Measurements from ENCODE around the gene TXNDC17.

TXNDC17 gene

DNA sequence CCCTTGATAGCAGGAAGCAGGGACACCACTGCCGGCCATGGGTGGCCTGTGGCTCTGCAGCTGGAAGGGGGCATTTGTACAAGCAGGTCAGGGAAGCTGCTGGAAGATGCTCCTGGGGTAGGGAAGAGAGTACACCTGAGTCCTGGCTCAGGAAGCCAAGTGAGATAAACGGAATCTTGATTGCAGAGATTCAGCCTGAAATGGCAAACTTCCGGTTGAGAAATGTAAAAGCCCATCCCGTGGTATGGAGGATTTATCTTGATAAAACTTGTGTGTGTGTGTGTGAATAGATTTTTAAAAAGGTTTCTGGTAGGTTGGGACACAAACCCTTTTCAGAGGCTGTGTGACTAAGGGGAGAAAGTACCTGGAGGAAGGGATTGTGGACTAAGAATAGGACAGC, 40.3 kb downstream of the TXNDC17 start:
- Histone ChIP-seq H3K27me3 (peaks cover 91% of the 10 kb centered on the region), H3K27ac (no peak overlapping the region)

DNA sequence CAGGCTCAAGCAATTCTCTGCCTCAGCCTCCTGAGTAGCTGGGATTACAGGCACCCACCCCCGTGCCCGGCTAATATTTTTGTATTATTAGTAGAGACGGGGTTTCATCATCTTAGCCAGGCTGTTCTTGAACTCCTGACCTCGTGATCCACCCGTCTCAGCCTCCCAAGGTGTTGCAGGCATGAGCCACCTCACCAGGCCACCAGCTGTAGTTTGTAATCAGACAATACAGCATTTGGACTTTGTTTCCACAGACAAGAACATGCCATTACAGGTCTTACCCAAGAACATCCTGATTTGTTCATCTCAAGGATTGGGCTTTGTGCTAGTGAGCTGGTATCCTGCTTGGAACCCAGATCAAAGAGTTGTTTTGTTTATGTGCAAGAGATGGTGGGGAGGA, 40.8 kb downstream of the TXNDC17 start:
- TF ChIP-seq, protein P1, sequence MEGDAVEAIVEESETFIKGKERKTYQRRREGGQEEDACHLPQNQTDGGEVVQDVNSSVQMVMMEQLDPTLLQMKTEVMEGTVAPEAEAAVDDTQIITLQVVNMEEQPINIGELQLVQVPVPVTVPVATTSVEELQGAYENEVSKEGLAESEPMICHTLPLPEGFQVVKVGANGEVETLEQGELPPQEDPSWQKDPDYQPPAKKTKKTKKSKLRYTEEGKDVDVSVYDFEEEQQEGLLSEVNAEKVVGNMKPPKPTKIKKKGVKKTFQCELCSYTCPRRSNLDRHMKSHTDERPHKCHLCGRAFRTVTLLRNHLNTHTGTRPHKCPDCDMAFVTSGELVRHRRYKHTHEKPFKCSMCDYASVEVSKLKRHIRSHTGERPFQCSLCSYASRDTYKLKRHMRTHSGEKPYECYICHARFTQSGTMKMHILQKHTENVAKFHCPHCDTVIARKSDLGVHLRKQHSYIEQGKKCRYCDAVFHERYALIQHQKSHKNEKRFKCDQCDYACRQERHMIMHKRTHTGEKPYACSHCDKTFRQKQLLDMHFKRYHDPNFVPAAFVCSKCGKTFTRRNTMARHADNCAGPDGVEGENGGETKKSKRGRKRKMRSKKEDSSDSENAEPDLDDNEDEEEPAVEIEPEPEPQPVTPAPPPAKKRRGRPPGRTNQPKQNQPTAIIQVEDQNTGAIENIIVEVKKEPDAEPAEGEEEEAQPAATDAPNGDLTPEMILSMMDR (IDR thresholded peaks at IDR 0.05): no peak
- Histone ChIP-seq H3K36me3 (no peaks in the 10 kb centered on the region), H3K27me3 (peaks cover 91% of the 10 kb centered on the region), H3K27ac (no peak overlapping the region), H3K9me3 (no peaks in the 10 kb centered on the region), H3K4me1 (ENCODE audit: control insufficient read depth in 1 of 2, insufficient read depth in 1 of 2, low read depth in 1 of 2, low read length in 1 of 2) (no peaks in the 10 kb centered on the region), H3K4me3 (ENCODE audit: low read depth in 1 of 2, low read length in 1 of 2) (no peak overlapping the region)

More for the DNA sequence above, 40.3 kb downstream of the TXNDC17 start:
- H3K4me1 ChIP-seq (ENCODE audit: control insufficient read depth in 1 of 2, insufficient read depth in 1 of 2, low read depth in 1 of 2, low read length in 1 of 2): no peaks in the 10 kb centered on the region
- no peaks in the 10 kb centered on the region for H3K36me3 ChIP-seq
- no peaks in the 10 kb centered on the region for H3K9me3 ChIP-seq
- H3K4me3 ChIP-seq (ENCODE audit: low read depth in 1 of 2, low read length in 1 of 2): no peak overlapping the region
- TF ChIP-seq, protein P1 (IDR thresholded peaks at IDR 0.05): no peak

DNA sequence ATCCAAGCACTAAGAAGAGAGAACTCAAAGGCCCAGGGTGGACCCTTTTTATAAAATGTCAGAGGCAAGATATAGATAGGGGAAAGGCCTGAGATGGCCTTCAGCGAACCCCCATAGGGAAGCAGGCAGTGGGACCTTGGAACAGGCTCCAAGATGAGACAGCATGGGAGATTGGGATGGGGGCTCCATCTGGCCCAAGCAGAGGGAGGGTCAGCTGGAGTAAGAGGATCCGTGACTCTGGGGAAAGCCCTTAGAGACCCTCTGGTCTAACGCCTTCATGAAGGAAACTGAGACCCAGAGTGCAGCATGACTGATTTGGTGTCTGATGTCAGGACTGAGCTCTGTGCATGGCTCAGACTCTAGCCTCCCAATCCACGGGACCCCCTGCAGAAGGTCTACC, 41.5 kb downstream of the TXNDC17 start:
- no peaks in the 10 kb centered on the region for H3K36me3 ChIP-seq
- H3K4me3 ChIP-seq (ENCODE audit: low read depth in 1 of 2, low read length in 1 of 2): no peak overlapping the region
- TF ChIP-seq, protein P1 (IDR thresholded peaks at IDR 0.05): no peak
- no peaks in the 10 kb centered on the region for H3K9me3 ChIP-seq
- H3K4me1 ChIP-seq (ENCODE audit: control insufficient read depth in 1 of 2, insufficient read depth in 1 of 2, low read depth in 1 of 2, low read length in 1 of 2): no peaks in the 10 kb centered on the region
- H3K27ac ChIP-seq: no peak overlapping the region
- peaks cover 89% of the 10 kb centered on the region for H3K27me3 ChIP-seq

DNA sequence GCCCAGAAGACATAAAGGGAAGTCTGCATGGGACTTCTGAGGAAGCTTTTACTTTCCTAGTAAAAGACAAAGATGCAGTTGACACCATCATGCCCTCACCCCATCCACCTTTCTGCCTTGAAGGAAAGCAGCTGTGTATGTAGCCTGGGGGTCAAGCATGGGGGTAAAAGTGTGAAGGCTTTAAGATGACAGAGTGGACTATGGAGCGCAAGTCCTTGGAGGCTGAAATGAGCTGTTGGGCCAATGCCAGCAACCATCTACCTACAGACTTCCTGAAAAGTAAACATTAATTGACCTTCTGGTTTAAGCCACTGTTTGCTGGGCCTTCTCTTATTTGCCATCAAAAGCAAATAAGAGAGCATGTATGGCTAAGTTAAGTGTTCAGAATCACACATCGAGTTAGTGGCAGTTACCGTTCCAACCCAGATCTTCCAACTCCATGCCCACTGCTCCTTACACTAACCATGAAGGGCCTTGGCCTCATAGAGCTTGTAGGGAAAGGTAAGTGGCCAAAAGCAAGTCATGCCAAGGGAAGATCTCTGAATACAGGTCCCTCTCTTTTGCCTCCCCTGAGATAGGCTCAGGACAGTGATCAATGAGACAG, 42.3 kb downstream of the TXNDC17 start:
- Histone ChIP-seq H3K27me3 (peaks cover 89% of the 10 kb centered on the region), H3K4me3 (ENCODE audit: low read depth in 1 of 2, low read length in 1 of 2) (no peak overlapping the region), H3K9me3 (no peaks in the 10 kb centered on the region), H3K36me3 (no peaks in the 10 kb centered on the region), H3K27ac (no peak overlapping the region), H3K4me1 (ENCODE audit: control insufficient read depth in 1 of 2, insufficient read depth in 1 of 2, low read depth in 1 of 2, low read length in 1 of 2) (no peaks in the 10 kb centered on the region)
- TF ChIP-seq, protein P1 (IDR thresholded peaks at IDR 0.05): no peak

DNA sequence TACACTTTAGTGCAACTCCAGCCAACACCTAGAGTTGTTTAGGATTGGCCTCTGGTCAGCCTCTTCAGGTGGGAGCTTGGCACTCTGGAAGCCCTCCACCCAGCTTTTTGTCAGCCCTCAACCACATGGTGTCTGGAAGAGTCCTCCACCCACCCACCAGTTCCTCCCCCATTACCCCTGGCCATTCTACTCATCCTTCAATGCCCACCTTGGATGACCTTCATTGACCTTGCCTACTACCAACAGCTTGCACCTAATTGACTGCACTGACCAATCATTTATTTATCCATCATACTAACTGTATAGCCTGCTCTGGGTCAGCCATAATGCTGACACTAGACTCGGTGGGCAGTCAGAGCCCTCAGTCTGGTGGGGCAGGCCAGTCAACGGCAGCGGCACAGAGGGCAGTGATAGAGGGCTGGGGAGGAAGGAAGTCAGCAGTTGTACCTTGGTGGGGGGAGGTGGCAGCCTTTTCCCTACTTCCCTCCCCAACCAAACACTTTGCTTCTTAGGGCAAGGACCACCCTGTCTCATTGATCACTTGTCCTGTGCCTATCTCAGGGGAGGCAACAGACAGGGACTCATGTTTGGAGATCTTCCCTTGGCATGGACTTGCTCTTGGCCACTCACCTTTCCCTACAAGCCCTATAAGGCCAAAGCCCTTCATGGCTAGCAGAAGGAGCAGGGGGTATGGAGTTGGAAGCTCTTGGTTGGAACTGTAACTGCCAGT, 43.0 kb downstream of the TXNDC17 start:
- Histone ChIP-seq H3K27ac (no peak overlapping the region), H3K4me1 (ENCODE audit: control insufficient read depth in 1 of 2, insufficient read depth in 1 of 2, low read depth in 1 of 2, low read length in 1 of 2) (no peaks in the 10 kb centered on the region), H3K27me3 (peaks cover 85% of the 10 kb centered on the region), H3K36me3 (no peaks in the 10 kb centered on the region), H3K4me3 (ENCODE audit: low read depth in 1 of 2, low read length in 1 of 2) (no peak overlapping the region), H3K9me3 (no peaks in the 10 kb centered on the region)
- TF ChIP-seq, protein P1 (IDR thresholded peaks at IDR 0.05): no peak
